GM19043 (cell line): Measurements from ENCODE around the gene PIGH.
A peak's percentile ranks its signal among the peaks of the same experiment; 100 is the strongest.
"Not testable (repeated sequence)": the region's sequence is repeated elsewhere in the genome, so short reads cannot be mapped to it uniquely, and the experiment has no call there.

Source experiments
- ATAC-seq: cut with Tn5 transposase; IDR thresholded peaks from one replicate; pipeline ENCODE4 v1.9.1; 2021; ENCODE audit warnings: low read depth; ENCODE audit not compliant: unreplicated experiment

Gene PIGH

GRCh38 chr14:67610491-67610890 is 10.4 kb upstream of the PIGH start:
- ATAC-seq: no peak

GRCh38 chr14:67609642-67610310 is 9.7 kb upstream of the PIGH start:
- ATAC-seq: no peak

DNA sequence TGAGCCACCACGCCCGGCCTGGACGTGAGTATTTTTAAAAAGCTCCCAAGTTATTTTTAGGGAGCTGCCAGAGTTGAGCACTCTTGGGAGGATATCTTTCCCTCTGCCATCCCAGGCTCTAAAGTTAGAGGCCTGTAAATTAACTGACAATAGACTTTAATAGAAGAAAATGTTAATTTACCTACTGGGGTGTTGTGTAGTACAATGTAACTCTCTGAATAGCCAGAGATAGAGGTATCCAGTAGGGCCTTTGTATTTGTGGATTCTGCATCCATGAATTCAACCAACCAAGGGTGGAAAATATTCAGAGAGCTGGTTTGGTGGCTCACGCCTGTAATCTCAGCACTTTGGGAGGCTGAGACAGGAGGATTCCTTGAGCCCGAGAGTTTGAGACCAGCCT is 7.6 kb upstream of the PIGH start:
- ATAC-seq: no peak

- peak; percentile 75 for ATAC-seq
Observed at GRCh38 chr14:67602995-67603545, 3.0 kb upstream of the PIGH start.

DNA sequence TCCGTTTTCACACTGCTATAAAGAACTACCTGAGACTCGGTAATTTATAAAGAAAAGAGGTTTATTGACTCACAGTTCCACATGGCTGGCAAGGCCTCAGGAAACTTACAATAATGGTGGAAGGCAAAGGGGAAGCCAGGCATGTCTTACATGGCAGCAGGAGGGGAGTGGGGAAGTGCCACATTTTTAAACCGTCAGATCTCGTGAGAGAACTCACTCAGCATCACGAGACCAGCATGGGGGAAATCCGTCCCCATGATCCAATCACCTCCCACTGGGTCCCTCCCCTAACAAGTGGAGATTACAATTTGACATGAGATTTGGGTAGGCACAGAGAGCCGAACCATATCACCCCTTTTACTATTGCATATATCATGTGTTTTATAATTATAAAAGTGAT is 2.0 kb upstream of the PIGH start:
- ATAC-seq: no peak

GRCh38 chr14:67600562-67600974 is 500 bp upstream of the PIGH start:
- not testable (repeated sequence) for ATAC-seq

DNA sequence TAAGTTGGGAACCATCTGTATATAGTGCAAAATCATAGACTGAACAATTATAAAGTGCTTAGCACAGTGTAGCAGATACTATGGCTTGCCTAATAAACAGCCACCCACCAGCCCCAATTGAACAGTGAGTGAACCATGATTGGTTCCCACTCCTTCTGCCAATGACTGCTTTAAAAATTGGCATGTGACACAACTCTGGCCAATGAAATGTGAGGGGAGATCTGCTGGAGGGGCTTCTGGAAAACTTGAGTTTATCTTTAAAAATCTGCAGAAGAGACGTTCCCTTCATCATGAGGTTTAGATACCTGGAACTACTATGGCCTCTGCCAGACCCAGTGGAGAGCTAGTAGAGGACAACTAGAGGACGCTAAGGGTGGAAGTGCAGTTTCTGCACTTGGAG is 4.7 kb downstream of the PIGH start:
- ATAC-seq: no peak

DNA sequence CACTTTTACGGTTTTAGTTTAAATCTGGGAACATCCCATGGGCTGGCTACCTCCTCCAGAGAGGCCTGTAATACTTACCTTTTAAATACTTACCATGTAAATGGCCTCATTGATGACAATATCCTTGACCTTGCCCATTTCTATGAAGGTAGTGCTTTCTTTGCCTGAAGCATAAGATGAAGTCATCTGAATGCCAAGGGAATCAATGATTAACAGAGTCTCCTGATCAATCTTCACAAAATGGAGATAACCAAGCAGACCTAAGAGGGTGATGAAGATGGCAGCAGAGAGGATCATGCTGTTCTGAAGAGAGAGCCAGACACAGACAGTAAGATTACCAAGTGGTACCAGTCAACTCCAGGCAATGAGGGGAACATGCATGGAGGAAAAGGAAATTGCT is 6.4 kb downstream of the PIGH start:
- not testable (repeated sequence) for ATAC-seq

DNA sequence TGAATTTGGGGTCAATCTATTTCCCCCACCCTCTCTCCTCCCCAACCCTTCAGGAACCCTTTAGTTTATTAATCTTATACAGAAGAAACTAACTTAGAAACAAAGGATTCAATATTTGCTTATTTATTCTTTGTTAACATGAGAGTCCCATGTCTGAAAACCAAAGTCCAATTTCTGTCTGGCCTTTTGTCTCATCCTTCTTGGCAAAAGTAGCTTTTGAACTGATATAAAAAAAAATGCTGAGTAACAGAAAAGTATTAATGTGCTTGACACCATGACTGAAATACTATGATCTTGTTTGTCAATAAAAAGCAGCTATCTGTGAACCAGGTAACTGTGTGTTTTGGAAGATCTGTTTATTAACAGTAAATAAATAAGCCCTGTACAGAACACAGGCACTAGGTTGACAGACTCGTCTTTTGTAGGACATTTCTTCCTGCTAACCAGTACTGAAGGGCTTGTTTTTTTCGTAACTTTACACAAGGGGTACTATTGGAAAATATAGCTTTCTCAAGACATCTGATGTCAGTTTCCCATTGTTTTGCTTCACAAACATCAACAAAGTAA is 10.8 kb downstream of the PIGH start:
- ATAC-seq: no peak

GRCh38 chr14:67586369-67586768 is 13.7 kb downstream of the PIGH start:
- no peak for ATAC-seq

- no peak for ATAC-seq
Observed at GRCh38 chr14:67584978-67585377, 15.1 kb downstream of the PIGH start.

- ATAC-seq: peak; percentile 57
Observed at GRCh38 chr14:67583711-67584644, 16.1 kb downstream of the PIGH start.

DNA sequence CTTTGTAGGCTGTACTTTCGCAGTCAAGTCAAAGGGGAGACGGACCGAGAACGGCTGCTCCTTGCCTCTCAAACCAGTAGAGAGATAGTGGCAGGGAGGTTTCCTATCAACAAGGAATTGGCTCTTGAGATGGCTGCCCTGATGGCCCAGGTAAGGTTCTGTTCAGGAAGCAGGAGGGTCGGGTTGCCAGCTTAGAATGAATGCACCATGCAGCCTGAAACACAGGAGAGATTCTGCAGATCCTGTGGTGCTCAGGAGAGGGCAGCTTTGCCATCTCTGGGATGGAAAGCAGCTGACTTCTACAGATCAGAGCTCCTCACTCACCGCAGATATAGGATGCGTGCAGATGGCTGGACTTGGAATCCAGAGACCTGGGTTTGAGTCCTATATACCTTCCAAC is 18.0 kb downstream of the PIGH start:
- no peak for ATAC-seq

- no peak for ATAC-seq
Observed at GRCh38 chr14:67581643-67582042, 18.4 kb downstream of the PIGH start.

DNA sequence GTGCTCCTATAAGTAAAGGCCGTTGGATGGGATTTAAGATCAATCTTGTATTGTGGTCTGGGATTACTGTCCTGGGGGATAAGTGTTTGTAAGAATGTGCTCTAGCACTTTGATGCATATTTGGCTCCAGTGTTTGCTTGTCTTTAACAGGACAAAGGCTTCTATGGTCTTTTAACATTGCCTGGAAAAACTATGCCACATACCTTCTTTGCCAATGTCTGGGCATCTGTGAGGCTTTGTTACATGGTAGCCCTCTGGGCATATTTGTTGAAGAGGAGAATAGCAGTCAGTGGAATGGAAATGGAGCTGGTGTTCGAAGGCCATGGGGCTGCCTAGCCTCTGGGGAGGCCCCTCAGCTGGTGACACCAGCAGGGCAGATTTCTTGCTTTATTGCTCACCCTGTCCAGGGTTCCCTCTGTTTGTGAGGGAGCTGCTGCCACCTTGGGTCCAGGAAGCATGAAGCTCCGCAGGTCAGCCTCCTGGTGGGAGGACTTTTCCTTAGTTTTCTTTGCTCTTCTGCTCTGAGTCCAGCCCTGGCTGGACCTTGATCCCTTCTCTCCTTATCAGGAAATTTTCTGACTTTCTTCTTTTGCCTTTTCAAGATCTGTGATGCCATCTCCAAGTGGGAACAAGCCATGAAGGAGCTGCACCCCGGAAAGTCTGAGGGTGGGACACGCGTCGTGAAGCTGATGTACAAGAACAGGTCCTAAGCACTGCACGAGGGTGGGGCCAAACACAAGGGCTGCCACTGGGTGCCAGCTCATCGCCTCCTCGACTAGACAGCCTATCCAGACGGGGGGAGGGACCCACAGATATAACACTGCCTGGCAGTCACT is 19.5 kb downstream of the PIGH start:
- ATAC-seq: no peak

GRCh38 chr14:67579636-67580035 is 20.4 kb downstream of the PIGH start:
- ATAC-seq: no peak

DNA sequence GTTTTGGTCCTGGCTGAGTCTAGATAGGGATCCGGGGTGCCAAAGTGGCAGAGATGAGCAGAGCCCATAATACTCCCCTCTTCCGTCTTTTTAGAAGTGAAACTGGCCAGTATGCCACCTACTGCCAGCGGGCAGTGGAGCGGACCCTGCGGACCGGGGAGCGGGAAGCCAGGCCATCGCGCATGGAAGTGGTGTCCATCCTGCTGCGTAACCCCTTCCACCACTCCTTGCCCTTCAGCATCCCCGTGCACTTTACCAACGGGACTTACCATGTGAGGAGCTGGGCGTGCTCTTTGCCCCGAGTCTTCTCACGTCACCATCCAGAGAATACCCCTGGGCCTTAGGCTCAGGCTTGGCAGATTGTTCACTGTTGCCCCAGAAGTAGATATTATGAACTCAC is 21.0 kb downstream of the PIGH start:
- ATAC-seq: no peak

- ATAC-seq: no peak
Observed at GRCh38 chr14:67577909-67578749, 21.9 kb downstream of the PIGH start.

DNA sequence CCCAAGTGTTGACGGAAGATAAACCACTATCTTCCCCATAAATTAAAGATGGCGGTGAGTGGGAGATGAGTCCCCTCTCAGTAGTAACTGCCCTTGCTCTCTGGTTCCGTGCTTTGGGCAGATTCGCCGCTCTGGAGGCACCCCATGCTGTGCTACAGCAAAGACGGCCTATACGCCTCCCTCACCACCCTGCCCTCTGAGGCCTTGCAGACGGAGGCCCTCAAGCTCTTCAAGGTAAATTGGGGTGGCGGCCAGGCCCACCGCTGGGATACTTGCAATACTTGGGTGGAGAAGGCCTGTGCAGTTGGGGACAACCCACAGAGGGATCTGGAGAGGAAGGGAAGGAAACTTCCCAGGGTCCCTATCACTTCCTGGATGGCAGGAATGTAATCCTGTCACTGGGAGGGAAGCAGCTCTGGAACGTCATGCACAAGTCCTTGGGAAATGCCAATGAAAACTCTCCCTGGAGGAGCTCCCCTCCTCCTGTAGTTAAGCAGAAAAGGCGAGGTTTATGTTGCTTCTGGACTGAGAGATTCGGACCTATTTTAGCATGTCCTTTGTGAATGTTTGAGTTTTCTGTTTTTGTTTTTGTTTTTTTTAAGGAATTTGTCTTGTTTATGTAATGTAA is 22.8 kb downstream of the PIGH start:
- ATAC-seq: no peak
